ENCODE results near the gene NR0B2. TPM values are rescaled to one million over a fixed set of nuclear protein-coding genes. Genes with fewer than 3 reads are reported as not detected.

Gene NR0B2
- total and polyA plus RNA-seq, 2 of the 13 experiments (the other 11 are each of a cell fraction or from before 2014, with no cell fraction given) = 72.5 to 133 TPM

DNA sequence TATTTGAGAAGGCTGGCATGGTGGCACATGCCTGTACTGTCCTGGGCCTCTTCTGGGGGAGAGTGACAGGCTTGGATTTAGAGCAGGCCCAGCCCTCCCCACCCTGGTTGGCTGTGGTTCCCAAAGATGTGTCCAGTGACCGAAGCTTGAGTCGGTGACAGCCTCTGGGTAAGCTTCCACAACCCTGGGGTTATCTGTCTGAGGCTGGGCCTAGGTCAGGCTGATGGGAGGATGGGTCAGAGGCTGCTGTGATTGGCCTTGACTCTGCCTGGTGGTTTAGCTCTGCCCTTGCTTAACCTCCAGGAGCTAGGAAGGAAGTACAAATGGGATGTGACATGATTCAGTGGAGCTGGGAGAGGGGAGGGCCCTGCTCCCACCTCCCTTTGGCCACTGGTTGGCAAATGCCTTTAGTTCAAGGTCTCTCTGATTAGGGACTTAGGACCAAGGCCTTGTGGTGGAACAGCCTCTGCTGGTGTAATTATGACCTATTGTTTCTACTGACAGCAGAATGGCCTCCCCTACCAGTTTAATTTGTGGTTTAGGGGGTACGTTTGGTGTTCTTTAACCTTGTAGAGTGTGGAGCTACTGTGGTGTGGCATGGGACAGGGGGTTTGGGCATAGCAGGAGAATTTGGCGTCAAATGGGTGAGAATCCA, 24.4 kb upstream of the NR0B2 start (continued):
- TF ChIP-seq, protein P1, sequence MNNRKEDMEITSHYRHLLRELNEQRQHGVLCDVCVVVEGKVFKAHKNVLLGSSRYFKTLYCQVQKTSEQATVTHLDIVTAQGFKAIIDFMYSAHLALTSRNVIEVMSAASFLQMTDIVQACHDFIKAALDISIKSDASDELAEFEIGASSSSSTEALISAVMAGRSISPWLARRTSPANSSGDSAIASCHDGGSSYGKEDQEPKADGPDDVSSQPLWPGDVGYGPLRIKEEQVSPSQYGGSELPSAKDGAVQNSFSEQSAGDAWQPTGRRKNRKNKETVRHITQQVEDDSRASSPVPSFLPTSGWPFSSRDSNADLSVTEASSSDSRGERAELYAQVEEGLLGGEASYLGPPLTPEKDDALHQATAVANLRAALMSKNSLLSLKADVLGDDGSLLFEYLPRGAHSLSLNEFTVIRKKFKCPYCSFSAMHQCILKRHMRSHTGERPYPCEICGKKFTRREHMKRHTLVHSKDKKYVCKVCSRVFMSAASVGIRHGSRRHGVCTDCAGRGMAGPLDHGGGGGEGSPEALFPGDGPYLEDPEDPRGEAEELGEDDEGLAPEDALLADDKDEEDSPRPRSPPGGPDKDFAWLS (CRISPR knock-in tag; IDR thresholded peaks at IDR 0.05; ENCODE audit: borderline replicate concordance) = no peak
- TF ChIP-seq, protein P2, sequence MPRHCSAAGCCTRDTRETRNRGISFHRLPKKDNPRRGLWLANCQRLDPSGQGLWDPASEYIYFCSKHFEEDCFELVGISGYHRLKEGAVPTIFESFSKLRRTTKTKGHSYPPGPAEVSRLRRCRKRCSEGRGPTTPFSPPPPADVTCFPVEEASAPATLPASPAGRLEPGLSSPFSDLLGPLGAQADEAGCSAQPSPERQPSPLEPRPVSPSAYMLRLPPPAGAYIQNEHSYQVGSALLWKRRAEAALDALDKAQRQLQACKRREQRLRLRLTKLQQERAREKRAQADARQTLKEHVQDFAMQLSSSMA (CRISPR knock-in tag; IDR thresholded peaks at IDR 0.05) = peak; percentile 93; the same call in 1 of the 2 replicates
- TF ChIP-seq ARNTL (CRISPR knock-in tag; IDR thresholded peaks at IDR 0.05) = peak; percentile 87
- TF ChIP-seq ZNF407 (CRISPR knock-in tag; IDR thresholded peaks at IDR 0.05; ENCODE audit: not compliant biosample characterization) = peak; percentile 20
- TF ChIP-seq ZNF33A (CRISPR knock-in tag; IDR thresholded peaks at IDR 0.05; ENCODE audit: borderline replicate concordance) = no peak
- TF ChIP-seq E2F2 (CRISPR knock-in tag; IDR thresholded peaks at IDR 0.05; ENCODE audit: borderline replicate concordance) = no peak
- peak; percentile 68; the same call in 1 of the 2 replicates for TF ChIP-seq ZNF614 (CRISPR knock-in tag; IDR thresholded peaks at IDR 0.05; ENCODE audit: borderline replicate concordance)
- TF ChIP-seq ZNF460 (CRISPR knock-in tag; IDR thresholded peaks at IDR 0.05; ENCODE audit: borderline replicate concordance) = peak; percentile 51; the same call in 1 of the 2 replicates
- TF ChIP-seq ZKSCAN1 (IDR thresholded peaks at IDR 0.05; ENCODE audit: low read length) = no peak
- TF ChIP-seq KLF11 (CRISPR knock-in tag; IDR thresholded peaks at IDR 0.05) = no peak
- peak; percentile 57; the same call in 1 of the 2 replicates for TF ChIP-seq HBP1 (CRISPR knock-in tag; IDR thresholded peaks at IDR 0.05; ENCODE audit: low read depth)
- TF ChIP-seq REPIN1 (CRISPR knock-in tag; IDR thresholded peaks at IDR 0.05; ENCODE audit: borderline replicate concordance, low read depth) = peak; percentile 82
- TF ChIP-seq HNRNPH1 (optimal IDR thresholded peaks at IDR 0.05; ENCODE audit: low read depth, low read length) = no peak
- no peak for TF ChIP-seq ZNF546 (CRISPR knock-in tag; conservative IDR thresholded peaks at IDR 0.05)
- TF ChIP-seq NRL (CRISPR knock-in tag; IDR thresholded peaks at IDR 0.05; ENCODE audit: borderline replicate concordance) = no peak

Measured in HepG2 (cell line).